Gastrocnemius medialis (tissue), 4 donors: ENCODE data around the gene LMBR1. TPM values are rescaled to one million over a fixed set of nuclear protein-coding genes. Genes with fewer than 3 reads are reported as not detected.

Source experiments
- ATAC-seq, 2 donors: fragments of 150-250 bp; one replicate each; pipeline ENCODE4 v1.9.1; 2016
- DNase-seq, 2 donors: peaks; one replicate each; pipeline ENCODE4 v3.0.0-alpha.2; 2019
- H3K27ac ChIP-seq, 4 donors: fragments of 200-600 bp; sonication (generic); 1 replicate in 1 of 4; 2 replicates in 3 of 4; pipeline ENCODE4 v1.5.1; 2016 to 2018; ENCODE audit warnings: mild to moderate bottlenecking in 2 of 4, moderate library complexity in 1 of 4
- H3K27me3 ChIP-seq, 3 donors: fragments of 200-600 bp; sonication (generic) in 2 of 3; 1 replicate in 1 of 3; 2 replicates in 2 of 3; pipeline versions ENCODE4 v1.5.1 to v1.6.0; 2016 to 2019; ENCODE audit warnings: mild to moderate bottlenecking in 1 of 3, moderate library complexity in 1 of 3
- H3K36me3 ChIP-seq, 2 donors: fragments of 200-600 bp; sonication (generic) in 1 of 2; one replicate each; pipeline ENCODE4 v1.5.1; 2017 to 2018
- H3K4me1 ChIP-seq, 2 donors: fragments of 200-600 bp; sonication (generic) in 1 of 2; one replicate each; pipeline ENCODE4 v1.5.1; 2016 to 2017; ENCODE audit warnings: mild to moderate bottlenecking in 2 of 2
- H3K4me3 ChIP-seq, 4 donors: fragments of 200-600 bp; sonication (generic) in 3 of 4; 1 replicate in 1 of 4; 2 replicates in 3 of 4; pipeline ENCODE4 v1.5.1; 2016 to 2019; ENCODE audit warnings: mild to moderate bottlenecking in 2 of 4
- H3K9me3 ChIP-seq, 3 donors: fragments of 200-600 bp; sonication (generic) in 2 of 3; 1 replicate in 1 of 3; 2 replicates in 2 of 3; pipeline ENCODE4 v1.5.1; 2016 to 2019
- CTCF ChIP-seq, 5 experiments: fragments of 450-650 bp in 3 of 5; fragments of 200-600 bp in 2 of 5; sonication (generic) in 2 of 5; IDR thresholded peaks in 4 of 5; conservative IDR thresholded peaks in 1 of 5; 1 replicate in 4 of 5; 2 replicates in 1 of 5; pipeline ENCODE4 v1.5.1; 2016 to 2019; ENCODE audit warnings: antibody characterized with exemption in 5 of 5, mild to moderate bottlenecking in 3 of 5, moderate library complexity in 3 of 5
- POLR2A ChIP-seq, 2 donors: fragments of 450-650 bp; IDR thresholded peaks; one replicate each; pipeline ENCODE4 v1.6.1; 2017; ENCODE audit warnings: antibody characterized with exemption in 2 of 2, mild to moderate bottlenecking in 2 of 2, moderate library complexity in 2 of 2
- in situ Hi-C, 4 donors: fragments of 200-750 bp; cut with MboI; loops; one replicate each; pipeline versions ENCODE4 v1.15.0 to v1.8.0; 2017; ENCODE audit warnings: low sequenced_read_pairs in 4 of 4
- intact Hi-C: fragments of 100-400 bp; cut with DNase I; formaldehyde crosslinking; loops from one replicate; pipeline ENCODE4 v1.15.1; 2023; ENCODE audit warnings: low total_unique reads
- total RNA-seq, 4 donors: library from RNA; depleted of rRNA; stranded (reverse); fragments of >200 nt; gene quantifications; one replicate each; pipeline versions ENCODE4 v1.1.0 to v1.2.3, GENCODE V29; 2016

The LMBR1 gene
- total RNA-seq, 4 donors from 2014 or later: 27.9 to 87.0 (median 35.3) TPM

DNA sequence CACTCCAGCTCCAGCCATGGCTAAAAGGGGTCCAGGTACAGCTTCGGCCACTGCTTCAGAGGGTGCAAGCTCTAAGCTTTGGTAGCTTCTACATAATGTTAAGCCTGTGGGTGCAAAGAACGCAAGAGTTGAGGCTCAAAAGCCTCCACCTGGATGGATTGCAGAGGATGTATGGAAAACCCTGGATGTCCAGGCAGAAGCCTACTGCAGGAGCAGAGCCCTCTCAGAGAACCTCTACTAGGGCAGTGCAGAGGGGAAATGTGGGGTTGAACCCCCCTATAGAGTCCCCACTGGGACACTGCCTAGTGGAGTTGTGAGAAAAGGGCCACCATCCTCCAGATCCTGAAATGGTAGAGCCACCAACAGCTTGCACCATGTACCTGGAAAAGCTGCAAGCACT lies 263.1 kb downstream of the LMBR1 start:
- no peaks in the 10 kb centered on the region for H3K4me1 ChIP-seq
- in situ Hi-C loops: no loop called here
- no peak overlapping the region for H3K4me3 ChIP-seq
- no peak for ATAC-seq
- H3K27me3 ChIP-seq: no peaks in the 10 kb centered on the region
- DNase-seq: no peak
- TF ChIP-seq POLR2A (IDR thresholded peaks at IDR 0.05): no peak
- no peak for TF ChIP-seq CTCF (IDR thresholded peaks at IDR 0.05 in 4 of 5, conservative IDR thresholded peaks at IDR 0.05 in 1 of 5)
- H3K9me3 ChIP-seq: peaks cover 0 to 9% (median 0%) of the 10 kb centered on the region in 3 donors
- H3K27ac ChIP-seq: no peak overlapping the region
- H3K36me3 ChIP-seq: no peaks in the 10 kb centered on the region
- intact Hi-C loops: no loop called here

- intact Hi-C loops: no loop called here
- in situ Hi-C loops: no loop called here
- Histone ChIP-seq H3K4me1 (no peaks in the 10 kb centered on the region), H3K9me3 (peaks cover 0 to 9% (median 0%) of the 10 kb centered on the region in 3 donors), H3K36me3 (no peaks in the 10 kb centered on the region), H3K27ac (no peak overlapping the region), H3K27me3 (no peaks in the 10 kb centered on the region), H3K4me3 (no peak overlapping the region)
- DNase-seq (no peak), ATAC-seq (no peak)
- no peak for TF ChIP-seq CTCF (IDR thresholded peaks at IDR 0.05 in 4 of 5, conservative IDR thresholded peaks at IDR 0.05 in 1 of 5)
- TF ChIP-seq POLR2A (IDR thresholded peaks at IDR 0.05): no peak
These were observed 264.4 kb downstream of the LMBR1 start for GRCh38 chr7:156628562-156628961.

Other genes starting within 250 kb of the LMBR1 start
- 10 to 100 TPM; 12.9 to 18.0 (median 14.3) TPM for gene NOM1, start 56.5 kb upstream of the LMBR1 start, total RNA-seq
- under 1 TPM in 2 of 4 donors, not detected in 2; 0.16 to 0.20 TPM for gene MNX1, start 117.5 kb upstream of the LMBR1 start, total RNA-seq
- gene UBE3C, start 245.7 kb upstream of the LMBR1 start, total RNA-seq: 100 to 1,000 TPM in 1 of 4 donors, 10 to 100 TPM in 3; 64.4 to 123 (median 76.3) TPM